ELR (cell line): ENCODE measurements around the gene TSHR.
"Not testable (repeated sequence)": the region's sequence is repeated elsewhere in the genome, so short reads cannot be mapped to it uniquely, and the experiment has no call there.

Experiments
- DNase-seq: peaks from one replicate; pipeline ENCODE4 v3.0.0-alpha.2; 2015; ENCODE audit warnings: low read depth

The TSHR gene

GRCh38 chr14:80996049-80996901 is 40.9 kb downstream of the TSHR start:
- peak; percentile 87 for DNase-seq

- DNase-seq = no peak
Observed at GRCh38 chr14:81001447-81001846, 46.0 kb downstream of the TSHR start.

DNA sequence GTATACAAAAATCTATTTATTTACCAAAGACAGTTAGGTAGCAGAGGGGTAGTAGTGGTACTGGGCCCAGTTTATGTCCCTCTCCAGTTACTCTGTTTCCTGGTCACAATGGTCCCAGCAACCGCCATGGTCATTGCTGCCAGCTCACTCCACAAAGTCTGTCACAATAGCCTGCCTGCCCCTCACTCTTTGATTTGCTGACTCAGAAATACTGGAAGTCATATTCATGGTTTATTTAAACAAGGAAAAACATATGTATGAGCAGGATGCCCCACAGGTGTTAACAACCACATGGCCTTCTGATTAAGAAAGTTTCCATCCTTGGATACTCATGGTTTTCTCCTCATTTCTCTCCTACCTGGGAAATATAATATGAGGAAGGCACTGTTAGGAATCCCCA is 49.2 kb downstream of the TSHR start:
- no peak for DNase-seq

DNA sequence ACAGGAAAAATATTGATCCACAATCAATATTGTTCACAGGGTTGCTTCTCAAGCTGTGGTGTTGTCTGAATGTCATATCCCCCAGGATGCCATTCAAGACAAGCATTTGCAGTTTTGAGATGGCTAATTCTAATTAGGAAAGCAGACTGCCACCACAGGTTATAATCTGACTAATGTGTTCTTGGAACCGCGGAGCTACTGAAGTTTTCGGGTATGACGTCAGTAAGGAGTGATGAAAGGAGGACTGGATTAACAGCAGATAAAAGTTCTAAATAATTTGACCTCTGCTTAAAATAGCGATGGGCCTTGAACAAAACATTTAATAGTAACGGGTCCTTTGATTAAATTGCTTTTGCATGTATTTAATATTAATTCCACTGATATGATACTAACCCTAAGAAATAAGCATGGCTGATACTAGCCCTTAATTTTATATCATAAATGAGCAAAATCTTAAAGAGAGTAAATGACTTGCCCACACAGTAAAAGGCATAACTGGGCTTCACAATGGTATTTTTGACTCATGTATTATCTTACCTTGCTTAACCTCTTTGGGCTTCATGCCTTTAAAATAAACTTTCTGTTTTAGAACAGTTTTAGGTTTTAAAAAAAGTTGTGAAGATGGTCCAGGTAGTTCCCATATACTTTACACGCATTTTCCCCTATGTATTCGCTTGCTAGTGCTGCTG is 50.3 kb downstream of the TSHR start:
- DNase-seq = no peak

GRCh38 chr14:81006266-81006665 is 50.8 kb downstream of the TSHR start:
- DNase-seq = no peak

DNA sequence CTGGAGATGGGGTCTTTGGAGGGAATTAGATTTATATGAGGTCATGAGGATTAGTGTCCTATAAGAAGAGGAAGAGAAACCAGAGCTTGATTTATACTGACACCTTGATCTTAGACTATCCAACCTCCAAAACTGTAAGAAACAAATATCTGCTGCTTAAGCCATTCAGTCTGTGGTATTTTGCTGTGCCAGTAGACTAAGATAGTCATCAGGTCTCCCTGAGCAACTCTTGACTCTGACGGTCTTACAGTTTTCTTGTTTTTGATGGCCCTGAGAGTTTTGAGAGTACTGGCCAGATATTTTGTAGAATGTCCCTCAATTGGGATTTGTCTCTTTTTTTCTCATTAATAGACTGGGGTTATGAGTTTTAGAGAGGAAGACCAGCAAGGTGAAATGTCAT is 51.7 kb downstream of the TSHR start:
- no peak for DNase-seq

- DNase-seq = no peak
Observed at GRCh38 chr14:81009346-81009745, 53.9 kb downstream of the TSHR start.

DNA sequence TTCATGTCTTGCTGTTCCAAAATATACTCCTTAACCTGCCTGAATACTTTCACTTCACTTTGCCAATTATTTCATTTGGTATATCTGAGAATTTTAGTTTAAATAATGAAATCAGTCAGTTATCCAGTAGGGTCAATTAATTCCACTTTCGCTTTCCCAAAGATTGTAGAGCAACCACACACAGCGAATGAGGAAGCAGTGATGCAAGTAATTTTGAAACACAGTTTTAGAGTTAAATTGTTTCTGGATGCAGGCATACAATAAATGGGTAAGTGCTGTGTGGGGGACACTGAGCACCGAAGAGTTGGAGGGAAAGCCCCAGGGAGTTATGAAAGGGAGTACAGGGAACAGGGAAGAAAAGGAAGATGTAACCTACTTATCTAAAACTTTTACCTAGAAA is 62.8 kb downstream of the TSHR start:
- no peak for DNase-seq

GRCh38 chr14:81018684-81019083 is 63.3 kb downstream of the TSHR start:
- no peak for DNase-seq

GRCh38 chr14:81019113-81019512 is 63.7 kb downstream of the TSHR start:
- DNase-seq = not testable (repeated sequence)

DNA sequence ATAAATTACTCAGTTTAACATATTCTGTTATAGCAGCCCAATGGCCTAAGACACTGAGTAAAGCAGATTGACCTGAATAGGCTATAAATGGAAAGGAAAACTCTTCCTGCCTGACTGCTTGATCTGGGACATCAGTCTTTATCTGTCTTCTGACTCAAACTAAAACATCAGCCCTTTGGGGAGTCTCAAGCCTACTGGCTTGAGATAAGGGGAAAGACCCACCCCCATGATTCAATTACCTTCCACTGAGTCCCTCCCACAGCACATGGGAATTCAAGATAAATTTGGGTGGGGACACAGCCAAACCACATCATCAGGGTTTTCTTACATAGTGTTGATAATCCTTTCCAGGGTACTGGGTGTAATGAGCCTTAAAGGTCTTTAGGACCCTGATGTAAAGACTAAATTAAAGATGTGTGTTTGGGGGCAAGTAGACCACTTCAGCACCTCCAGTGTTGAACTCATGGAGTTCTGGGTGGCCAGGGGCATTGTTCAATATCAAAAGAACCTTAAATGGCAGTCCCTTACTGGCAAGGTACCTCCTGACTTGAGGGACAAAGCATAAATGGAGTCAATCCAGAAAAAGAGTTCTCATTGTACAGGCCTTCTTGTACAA is 67.8 kb downstream of the TSHR start:
- DNase-seq = no peak

DNA sequence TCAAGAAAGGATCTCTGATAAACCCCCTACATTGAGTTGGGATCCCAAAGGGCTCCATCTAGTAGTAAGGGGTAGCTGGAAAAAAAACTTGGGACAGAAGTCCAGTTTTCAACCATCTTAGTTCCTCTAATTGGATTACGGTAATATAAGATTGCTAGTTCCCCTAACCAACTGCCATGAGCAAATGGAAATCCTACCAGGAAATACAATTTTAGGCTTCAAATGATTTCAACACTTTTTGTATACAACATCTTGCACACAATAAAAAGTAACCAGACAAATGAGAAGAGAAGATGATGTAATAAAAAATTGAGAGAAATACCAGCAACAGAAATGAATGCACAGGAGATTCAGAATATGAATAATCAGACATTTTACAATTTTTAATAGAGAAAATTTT is 73.0 kb downstream of the TSHR start:
- no peak for DNase-seq

DNA sequence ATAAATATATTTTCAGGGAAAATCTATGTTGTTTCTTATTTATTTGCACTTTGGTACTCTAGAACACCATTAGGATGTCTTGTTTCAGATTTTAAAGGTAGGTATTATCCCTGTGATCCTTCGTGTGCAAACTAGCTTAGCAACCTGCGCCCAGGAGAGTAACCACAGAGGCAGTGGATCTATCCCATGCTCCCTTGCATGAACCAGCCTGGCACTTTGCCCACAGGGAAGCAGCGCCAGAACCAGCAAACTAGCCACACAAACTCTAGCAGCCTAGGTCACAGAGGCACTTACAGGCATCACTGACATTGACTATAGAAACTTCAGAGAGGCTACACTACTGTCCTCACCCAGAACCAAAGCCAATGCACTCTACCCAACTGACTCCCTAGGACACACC is 76.1 kb downstream of the TSHR start:
- no peak for DNase-seq

GRCh38 chr14:81033698-81034240 is 78.3 kb downstream of the TSHR start:
- DNase-seq = no peak

GRCh38 chr14:81042438-81042837 is 87.0 kb downstream of the TSHR start:
- no peak for DNase-seq

DNA sequence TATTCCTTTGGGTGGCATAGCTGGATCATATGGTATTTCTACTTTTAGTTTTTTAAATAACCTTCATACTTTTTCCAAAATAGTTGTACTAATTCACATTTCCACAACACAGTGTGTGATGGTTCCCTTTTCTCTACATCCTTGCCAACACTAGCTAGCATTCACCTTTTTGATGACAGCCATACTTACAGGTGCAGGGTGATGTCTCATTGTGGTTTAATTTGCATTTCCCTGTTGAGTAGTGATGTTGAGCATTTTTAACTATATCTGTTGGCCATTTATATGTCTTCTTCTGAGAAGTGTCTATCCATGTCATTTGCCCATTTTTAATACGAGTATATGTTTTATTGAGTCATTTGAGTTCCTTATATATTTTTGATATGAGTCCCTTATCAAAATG is 96.1 kb downstream of the TSHR start:
- no peak for DNase-seq

GRCh38 chr14:81054057-81054456 is 98.6 kb downstream of the TSHR start:
- DNase-seq = not testable (repeated sequence)

- no peak for DNase-seq
Observed at GRCh38 chr14:81055971-81056370, 100.5 kb downstream of the TSHR start.

- DNase-seq = no peak
Observed at GRCh38 chr14:81062380-81062779, 107.0 kb downstream of the TSHR start.

DNA sequence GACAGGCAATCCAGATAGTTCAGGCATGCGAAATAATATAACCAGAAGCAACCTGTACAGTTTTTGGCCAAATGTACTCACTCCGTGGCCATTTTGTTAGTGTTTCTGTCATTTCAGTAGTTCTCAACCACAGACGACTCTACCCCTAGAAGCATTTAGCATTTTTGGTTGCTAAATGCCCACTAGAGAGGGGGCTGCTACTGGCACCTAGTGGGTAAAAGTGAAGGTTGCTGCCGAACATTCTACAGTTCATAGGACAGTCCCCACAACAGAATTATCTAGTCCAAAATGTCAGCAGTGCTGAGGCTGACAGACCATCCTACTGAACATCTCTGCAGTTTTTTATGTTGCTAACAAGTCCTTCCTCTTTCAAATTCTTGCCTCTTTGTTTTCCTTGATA is 107.4 kb downstream of the TSHR start:
- DNase-seq = peak; percentile 27

DNA sequence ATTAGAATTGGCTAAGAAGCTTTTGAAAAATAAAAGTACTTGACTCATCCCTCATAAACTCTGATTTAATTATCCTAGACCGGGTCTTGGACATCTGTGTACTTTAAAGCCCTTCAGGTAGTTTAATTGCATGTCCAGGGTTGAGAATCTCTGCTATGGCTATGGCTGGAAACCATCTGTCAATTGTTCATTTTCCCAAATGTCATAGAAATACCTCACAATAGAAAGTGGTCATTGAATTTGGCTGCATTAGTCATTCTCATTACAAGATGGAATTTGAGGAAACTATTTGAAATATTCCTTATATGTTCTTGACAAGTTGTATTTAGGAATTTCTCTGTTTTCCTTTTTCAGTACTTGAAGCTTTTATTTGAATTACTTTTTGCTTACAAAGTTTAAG is 111.3 kb downstream of the TSHR start:
- no peak for DNase-seq

DNA sequence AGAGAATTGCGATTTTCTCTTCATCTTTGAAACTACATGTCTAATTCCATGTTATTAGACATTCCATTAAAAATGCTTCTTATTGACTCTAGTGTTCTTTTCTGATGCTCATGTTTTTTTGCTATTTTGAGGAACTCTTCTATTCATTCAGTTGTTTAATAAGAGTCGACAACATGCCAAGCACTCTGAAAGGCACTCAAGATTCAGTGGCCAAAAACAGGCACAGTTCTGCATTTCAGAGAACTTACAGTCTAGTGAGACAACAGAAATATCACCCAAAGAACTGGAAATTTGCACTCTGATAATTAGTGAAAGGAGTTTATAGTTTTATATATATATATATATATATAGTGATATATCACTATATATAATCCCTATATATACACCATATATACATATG is 111.7 kb downstream of the TSHR start:
- no peak for DNase-seq
